Measurements from ENCODE around the gene PHF12. TPM values are rescaled to one million over a fixed set of nuclear protein-coding genes. Genes with fewer than 3 reads are reported as not detected.

The PHF12 gene
- total and polyA plus RNA-seq, 10 of the 15 experiments (the other 5 are each of a cell fraction or from before 2014, with no cell fraction given), result 1.3 to 43.9 (median 19.2) TPM

- TF ChIP-seq EP300 (IDR thresholded peaks at IDR 0.05; ENCODE audit: borderline replicate concordance in 1 of 2, control insufficient read depth in 1 of 2, low read depth in 2 of 2, low read length in 2 of 2) (no peak), TAF1 (IDR thresholded peaks at IDR 0.05; ENCODE audit: borderline replicate concordance, low read depth, low read length) (0 out of 2 replicates have a peak, but pooled peaks have one; percentile 18), YY1 (IDR thresholded peaks at IDR 0.05; ENCODE audit: low read depth, low read length) (peak; percentile 94), EGR1 (IDR thresholded peaks at IDR 0.05; ENCODE audit: borderline replicate concordance in 1 of 2, low read depth in 2 of 2, low read length in 2 of 2) (0 out of 3 replicates have a peak, but pooled peaks of 1 of the 2 experiments have one; percentile 12), POLR2AphosphoS5 (IDR thresholded peaks at IDR 0.05; ENCODE audit: low read length) (0 out of 2 replicates have a peak, but pooled peaks have one; percentile 45), MLLT1 (IDR thresholded peaks at IDR 0.05) (0 out of 2 replicates have a peak, but pooled peaks have one; percentile 13), SREBF2 (IDR thresholded peaks at IDR 0.05; ENCODE audit: low read length) (no peak), CREB1 (IDR thresholded peaks at IDR 0.05; ENCODE audit: low read depth) (peak; percentile 16; the same call in 1 of the 2 replicates), EED (IDR thresholded peaks at IDR 0.05; ENCODE audit: low read depth) (no peak), BACH1 (IDR thresholded peaks at IDR 0.05; ENCODE audit: borderline replicate concordance) (peak; percentile 18; the same call in 1 of the 2 replicates), NFXL1 (IDR thresholded peaks at IDR 0.05; ENCODE audit: borderline replicate concordance) (peak; percentile 92), MEF2A (IDR thresholded peaks at IDR 0.05; ENCODE audit: insufficient read depth, low read depth, low read length) (0 out of 2 replicates have a peak, but pooled peaks have one; percentile 24), POU2F2 (IDR thresholded peaks at IDR 0.05; ENCODE audit: borderline replicate concordance, low read depth, low read length) (peak; percentile 95; the same call in 2 of the 3 replicates), EZH2 (IDR thresholded peaks at IDR 0.05; ENCODE audit: borderline replicate concordance, control insufficient read depth, low read depth, low read length) (no peak), BCLAF1 (IDR thresholded peaks at IDR 0.05) (no peak), STAT1 (conservative IDR thresholded peaks at IDR 0.05) (no peak)
Observed at GRCh38 chr17:28949185-28950016, 1.9 kb downstream of the PHF12 start (continued).

Measured in GM12878 (cell line).